Peyer's patch (tissue), 4 donors: Measurements from ENCODE around the gene SRBD1.

ENCODE experiments used
- CTCF ChIP-seq, 6 experiments: fragments of 450-650 bp in 4 of 6; fragments of 200-600 bp in 2 of 6; sonication (generic) in 1 of 6; IDR thresholded peaks; one replicate each; pipeline ENCODE4 v1.5.1; 2017 to 2019; ENCODE audit warnings: antibody characterized with exemption in 6 of 6, mild to moderate bottlenecking in 3 of 6, moderate library complexity in 1 of 6
- POLR2A ChIP-seq, 2 donors: fragments of 450-650 bp; IDR thresholded peaks; one replicate each; pipeline ENCODE4 v1.5.1; 2017; ENCODE audit warnings: antibody characterized with exemption in 2 of 2, mild to moderate bottlenecking in 2 of 2, moderate library complexity in 2 of 2

DNA sequence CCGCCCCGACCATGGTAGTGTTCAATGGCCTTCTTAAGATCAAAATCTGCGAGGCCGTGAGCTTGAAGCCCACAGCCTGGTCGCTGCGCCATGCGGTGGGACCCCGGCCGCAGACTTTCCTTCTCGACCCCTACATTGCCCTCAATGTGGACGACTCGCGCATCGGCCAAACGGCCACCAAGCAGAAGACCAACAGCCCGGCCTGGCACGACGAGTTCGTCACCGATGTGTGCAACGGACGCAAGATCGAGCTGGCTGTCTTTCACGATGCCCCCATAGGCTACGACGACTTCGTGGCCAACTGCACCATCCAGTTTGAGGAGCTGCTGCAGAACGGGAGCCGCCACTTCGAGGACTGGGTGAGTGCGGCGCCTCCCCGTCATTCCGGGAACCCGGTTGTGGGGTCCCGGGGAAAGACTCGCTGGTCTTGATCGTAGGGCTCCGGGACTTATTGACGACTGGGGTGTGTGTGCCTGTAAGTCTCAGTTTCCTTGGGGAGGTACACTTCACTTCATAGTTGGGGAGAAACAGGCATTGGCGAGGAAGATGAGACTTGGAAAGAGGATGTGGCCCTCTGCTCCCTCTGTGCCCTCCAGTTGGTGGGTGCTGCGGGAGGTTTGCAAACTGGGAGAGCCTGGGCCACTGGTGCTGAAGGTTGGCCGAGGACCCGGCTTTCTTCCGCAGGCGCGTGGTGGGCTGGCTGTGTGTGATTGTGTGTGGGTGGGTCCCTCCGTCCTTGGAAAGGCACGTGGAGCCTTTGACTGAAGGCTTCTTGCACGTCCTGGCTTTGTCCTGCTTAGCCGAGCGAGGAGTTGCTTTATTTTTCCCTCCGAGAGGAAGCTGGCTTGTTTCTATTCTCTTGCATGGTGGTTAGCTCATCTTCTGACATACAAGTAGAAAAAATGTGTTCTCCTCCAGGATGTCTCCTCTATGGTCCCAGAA is 41.3 kb upstream of the SRBD1 start:
- TF ChIP-seq CTCF (IDR thresholded peaks at IDR 0.05) (no peak), POLR2A (IDR thresholded peaks at IDR 0.05) (no peak)
